NCI-H1092 (cell line): ENCODE results near the gene USP47.

Experiments
- DNase-seq: peaks from one replicate; lab custom pipeline; 2025; lab: John Stamatoyannopoulos, UW

USP47 gene

DNA sequence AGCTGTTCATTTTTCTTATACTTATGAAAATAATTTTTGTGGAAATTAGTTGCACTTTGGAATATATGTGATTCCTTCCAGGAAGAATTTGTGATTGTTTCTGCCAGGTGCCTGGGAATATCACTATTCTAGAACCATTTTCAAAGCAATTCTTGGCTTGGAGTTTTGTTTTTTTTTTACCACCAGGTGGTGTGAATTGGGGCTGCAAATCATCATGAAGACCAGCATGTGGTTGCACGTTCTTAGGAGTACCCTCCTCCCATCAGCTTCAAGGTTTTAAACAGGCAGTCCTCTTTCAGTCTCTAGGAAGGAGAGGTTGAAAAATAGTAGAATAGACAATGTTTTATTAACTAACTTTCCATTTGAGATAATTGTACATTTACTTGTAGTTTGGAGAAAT lies 25.9 kb downstream of the USP47 start:
- DNase-seq = no peak

DNA sequence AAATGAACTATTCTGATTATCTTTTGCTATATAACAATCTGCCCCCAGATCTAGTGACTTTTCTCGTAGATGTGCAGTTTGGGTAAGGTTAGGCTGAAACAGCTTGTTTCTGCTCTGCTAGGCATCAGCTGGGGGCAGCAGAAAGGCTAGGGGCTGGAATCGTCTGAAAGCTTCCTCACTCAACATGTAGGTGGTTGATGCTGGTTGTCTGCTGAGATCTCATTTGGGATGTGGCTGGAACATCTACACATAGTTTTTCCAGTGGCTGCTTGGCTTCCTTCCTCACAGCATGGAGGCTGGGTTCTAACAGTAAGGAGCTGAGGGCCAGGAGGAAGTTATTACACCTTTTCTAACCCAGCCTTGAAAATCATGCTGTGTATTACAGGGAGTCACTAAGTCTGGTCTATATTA lies 30.2 kb downstream of the USP47 start:
- no peak for DNase-seq

DNA sequence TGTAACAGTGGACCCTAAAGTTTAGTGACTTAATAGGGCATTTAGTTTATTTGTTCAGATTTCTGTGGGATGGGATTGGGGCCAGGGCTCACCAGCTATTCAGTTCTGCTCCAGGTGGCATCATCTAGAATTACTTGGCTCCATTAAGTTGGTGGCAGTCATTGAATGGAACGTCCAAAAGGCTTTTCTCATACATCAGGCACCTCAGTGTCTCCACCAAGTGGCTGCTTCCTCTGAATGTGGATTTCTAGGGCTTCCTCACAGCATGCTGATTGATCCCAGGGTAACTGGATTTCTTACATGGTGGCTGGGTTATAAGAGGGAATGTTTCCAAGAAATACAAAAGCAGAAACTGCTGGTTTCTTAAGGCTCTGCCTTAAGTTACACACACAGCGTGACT lies 34.7 kb downstream of the USP47 start:
- DNase-seq = no peak

DNA sequence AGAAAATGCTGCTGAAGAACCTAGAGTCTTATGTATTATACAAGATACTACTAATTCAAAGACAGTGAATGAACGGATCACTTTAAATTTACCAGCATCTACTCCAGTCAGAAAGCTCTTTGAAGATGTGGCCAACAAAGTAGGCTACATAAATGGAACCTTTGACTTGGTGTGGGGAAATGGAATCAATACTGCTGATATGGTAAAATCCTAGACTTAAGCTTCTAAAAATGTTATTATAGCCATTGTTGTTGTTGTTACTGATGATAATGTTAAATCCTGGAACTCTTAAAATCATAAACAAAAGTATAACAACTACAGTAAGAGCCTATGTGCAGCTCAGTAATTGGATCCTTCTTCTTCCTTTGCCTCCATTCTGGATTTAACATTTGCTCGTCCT lies 38.4 kb downstream of the USP47 start:
- no peak for DNase-seq

DNA sequence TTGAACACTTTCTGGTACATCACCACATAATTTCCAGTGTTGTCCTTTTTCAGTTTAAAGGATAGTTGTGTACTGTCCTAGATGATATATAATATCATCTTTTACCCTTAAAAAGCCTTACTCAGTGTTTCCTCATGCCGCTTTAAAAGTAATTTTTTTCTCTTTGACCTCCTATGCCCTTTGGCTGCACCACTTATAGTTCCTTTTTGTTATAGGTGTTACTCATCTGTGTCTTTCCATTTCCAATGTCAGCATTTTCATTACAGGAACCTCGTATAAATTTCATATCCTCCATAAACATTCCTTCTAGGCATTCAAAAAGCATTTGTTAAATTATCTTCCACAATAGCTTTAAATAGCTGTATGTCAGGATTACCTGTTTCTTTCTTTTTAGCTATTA lies 40.8 kb downstream of the USP47 start:
- DNase-seq = no peak

DNA sequence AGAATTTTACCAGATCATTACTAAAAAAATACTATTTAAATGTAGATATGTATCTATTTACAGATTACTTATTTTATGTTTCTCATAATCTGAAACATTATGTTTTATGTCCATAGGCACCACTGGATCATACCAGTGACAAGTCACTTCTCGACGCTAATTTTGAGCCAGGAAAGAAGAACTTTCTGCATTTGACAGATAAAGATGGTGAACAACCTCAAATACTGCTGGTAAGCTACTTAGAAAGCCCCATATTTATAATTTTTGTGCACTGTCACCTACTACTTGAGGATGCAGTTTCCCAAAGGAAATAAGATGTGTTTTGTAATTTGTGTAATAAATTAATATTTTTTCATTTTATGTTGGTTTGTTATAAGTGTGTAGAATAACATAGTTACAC lies 42.6 kb downstream of the USP47 start:
- no peak for DNase-seq

DNA sequence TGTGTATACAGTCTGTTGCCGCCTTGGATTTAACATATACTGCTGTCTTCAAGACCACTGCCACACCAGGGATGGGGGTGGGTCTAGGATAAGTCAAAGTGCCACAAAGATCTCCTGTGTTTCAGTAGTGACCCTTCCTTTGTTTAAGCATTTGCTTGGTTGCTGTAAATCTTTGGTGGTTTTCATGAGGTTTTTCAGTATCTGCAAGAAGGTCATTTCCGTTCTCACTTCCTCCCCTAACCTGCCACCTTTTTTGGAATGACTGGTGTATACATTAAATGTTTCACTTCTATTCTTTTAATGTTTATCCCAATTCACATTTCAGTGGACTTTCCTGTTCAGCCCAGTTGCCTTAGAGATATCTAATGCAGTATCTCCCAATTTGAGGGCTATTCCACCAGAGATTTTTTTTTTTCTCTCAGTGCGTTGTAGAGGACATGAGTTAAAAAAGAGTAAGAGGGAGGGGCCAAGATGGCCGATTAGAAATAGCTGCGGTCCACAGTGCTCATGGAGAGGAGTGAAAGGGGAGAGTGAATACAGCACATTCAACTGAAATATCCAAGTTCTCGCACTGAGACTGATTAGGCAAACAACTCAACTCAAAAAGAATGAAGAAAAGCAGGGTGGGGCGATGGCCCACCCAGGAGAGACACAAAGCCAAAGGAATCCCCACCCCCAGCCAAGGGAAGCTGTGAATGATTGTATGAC lies 43.2 kb downstream of the USP47 start:
- DNase-seq = no peak

DNA sequence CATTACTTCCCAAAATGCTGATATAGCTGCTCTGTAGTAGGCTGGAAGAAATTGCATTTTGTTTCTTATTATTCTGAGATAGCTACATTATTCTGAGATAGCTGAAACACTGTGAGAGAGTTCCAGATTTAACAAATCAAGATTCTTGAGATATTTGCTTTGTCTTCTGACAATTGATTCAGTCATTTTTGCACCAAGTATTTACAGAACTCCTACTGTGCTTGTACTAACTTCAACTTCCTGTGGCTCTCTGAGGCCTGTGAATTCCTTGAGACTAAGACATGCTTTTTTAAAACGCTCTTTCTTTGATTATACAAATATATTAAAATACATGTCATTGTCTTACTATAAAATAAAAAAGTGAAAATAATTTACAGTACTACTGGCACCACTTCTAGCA lies 52.7 kb downstream of the USP47 start:
- DNase-seq = no peak

DNA sequence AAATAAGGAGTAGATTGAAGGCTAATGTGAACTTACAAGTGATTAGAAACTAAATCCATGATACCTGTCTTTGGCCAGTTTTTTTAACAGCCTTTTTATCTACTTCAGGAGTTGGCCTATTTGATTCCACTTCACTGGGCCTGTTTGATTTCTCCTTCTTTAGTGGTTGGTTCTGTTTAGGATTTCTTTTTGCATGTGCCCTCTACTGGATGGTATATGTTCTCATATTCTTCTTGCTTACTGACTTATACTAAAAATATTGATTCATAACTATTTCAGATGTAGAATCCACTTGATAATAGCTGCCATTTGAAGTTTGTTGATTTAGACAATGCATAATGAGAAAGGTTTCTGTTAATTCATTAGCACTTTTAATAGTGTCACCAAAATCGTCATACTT lies 53.9 kb downstream of the USP47 start:
- DNase-seq = no peak

DNA sequence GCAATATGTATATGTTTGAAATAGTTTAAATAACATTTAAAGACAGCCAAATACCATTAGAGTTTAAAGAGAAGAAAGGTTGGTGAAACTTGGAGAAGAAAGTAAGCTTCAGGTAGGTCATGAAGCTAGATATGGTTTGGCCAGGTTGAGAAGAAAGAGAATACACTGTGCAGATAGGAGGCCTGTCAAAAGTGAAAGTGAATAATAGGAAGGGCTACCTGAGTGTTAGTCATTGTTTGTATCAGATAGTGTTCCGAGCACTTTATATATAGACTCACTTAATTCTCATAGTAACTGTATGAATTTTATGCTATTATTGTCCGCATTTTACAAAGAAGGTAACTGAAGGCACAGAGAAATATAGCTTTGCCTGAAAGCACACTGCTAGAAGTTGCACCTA lies 56.9 kb downstream of the USP47 start:
- DNase-seq = no peak

DNA sequence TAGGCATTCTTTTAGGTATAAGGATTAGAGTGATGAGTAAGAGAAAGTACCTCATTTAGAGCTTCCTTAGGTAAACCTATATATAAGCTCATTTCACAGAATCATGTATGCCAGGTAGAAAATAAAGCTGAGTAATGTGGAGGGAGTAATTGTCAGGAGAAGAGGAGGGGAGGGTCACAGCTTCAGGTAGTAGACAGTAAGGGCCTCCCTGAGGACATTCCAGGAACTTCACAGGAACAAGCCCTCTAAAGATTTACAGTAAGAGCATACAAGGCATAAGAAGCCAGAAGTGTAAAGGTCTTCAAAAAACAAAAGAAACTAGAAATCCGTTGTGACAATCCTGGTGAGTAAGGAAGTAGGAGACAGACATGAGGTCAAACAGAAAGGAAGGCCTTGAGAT lies 57.6 kb downstream of the USP47 start:
- DNase-seq = no peak

DNA sequence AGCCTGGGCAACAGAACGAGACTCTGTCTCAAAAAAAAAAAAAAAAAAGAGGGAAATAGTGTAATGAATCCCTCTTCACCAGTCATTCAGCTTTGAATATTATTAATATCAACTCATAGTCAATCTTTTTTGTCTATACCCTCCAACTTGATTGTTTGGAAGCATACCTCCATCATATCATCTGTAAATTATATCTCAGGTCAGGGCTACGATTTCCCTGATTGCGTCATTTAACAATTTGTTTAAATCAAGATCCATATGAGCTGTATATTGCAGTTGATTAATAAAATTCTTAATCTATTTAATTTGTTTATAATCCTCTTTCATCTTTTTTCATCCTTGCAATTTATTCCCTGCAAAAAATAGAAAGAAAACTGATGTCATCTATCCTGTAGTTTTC lies 60.2 kb downstream of the USP47 start:
- DNase-seq = no peak

DNA sequence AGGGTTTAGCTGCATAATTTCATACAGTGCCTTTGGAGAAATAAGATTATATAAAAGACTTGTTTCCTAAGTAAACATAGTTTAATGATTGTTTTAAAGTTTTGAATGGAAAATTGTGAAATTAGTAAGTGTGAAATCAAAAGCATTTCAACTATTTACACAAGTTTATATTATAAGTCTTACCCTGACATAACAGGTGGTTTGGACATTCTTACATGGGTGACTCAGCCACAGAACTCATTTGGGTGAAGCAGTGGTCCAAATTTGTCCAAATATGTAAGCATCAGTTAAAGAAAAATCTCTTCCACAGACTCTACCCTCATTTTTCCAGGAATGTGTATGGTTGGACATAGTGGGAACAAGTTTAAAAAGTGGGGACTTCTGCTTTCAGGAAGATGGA lies 68.0 kb downstream of the USP47 start:
- no peak for DNase-seq

DNA sequence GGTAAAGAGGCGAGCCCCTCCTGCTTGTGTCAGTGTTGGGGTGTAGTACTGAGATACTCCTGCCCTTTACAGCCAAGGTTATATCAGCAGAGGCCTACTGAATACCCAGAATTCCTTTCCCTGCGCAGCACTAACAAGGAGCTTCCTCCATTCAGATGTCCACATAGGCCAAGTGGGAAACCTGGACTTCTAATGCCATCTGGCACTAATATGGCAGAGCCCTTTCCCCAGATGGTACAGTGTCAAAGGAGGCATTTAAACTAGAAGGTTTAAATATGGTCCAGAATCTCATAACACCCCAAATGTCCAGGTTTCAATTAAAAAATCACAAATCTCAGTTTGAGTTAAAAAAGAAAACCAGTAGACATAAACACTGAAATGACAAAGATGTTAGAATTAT lies 68.8 kb downstream of the USP47 start:
- DNase-seq = no peak

DNA sequence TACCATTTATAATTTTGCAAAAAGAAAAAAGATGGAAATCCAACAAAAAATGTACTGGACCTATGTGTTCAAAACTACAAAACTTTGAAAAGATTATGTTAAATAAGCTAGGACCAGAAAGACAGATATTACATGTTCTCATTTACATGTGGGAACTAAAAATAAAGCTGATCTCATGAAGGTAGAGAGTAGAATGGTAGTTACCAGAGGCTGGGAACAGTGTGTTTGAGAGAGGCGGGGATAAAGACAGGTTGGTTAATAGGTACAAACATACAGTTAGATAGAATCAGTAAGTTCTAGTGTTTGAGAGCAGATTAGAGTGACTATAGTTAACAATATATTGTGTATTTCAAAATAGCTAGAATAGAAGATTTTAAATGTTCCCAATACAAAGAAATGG lies 71.6 kb downstream of the USP47 start:
- DNase-seq = no peak

DNA sequence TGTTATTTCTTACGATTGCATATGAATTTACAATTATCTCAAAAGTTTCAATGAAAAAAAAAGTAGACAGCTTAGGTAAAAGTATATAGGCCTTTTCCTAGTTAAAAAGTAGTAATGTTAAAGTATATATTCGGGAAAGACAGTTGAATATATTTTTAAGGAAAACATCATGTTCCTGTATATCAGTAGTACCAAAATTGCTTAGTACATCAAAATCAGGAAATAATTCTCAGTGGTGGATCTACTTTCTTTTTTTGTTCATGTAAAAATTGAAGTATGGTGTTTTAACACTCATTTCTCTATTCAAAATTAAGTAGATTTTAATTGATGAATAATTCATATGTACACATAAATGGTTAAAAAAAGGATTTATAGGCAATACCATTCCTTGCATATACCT lies 73.9 kb downstream of the USP47 start:
- no peak for DNase-seq

DNA sequence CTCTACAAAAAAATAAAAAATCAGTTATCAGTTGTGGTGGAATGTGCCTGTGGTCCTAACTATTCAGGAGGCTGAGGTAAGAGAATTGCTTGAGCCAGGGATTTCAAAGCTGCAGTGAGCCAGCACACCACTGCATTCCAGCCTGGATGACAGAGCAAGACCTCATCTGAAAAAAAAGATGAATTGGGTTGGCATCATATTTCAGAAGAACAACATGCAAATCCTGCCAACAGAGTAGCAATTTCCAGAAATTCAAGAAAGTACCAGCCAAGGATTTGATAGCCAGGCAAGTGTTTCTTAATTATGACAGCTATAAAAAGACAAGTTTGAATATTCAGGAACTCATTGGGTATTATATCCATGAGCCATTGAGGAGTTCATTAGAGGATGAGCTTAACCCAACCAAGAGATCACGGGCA lies 75.2 kb downstream of the USP47 start:
- no peak for DNase-seq

DNA sequence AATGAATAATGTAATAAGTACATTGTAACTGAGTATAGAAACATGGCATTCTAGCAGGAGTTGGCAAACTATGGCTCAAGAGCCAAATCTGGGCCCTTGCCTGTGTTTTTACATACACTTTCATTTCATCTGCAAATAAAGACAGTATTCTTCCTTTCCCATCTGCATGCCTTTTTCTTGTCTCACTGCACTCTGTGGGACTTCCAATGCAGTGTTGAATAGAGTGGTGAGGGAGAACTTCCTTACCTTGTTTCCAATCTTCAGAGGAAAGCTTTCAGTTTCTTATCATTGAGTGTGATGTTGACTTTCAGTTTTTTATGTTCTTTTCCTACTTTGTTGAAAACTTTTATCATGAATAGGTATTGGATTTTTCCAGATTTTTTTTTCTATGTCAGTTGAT lies 82.1 kb downstream of the USP47 start:
- no peak for DNase-seq

DNA sequence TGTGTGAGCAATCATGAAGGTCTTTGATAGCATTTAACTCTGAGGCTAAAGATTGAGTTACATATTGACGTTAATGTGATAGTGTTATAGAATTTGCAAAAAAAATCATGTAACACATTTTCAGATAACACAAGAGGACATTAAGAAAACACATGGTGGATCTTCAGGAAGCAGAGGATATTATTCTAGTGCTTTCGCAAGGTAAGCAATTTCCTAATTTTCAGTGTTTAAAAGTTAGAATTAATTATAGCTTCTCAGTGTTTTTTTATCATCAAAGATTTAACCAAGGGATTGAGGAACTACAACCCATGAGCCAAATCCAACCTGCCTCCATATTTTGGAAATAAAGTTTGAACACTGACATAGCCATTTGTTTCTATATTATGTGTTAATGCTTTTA lies 88.1 kb downstream of the USP47 start:
- DNase-seq = no peak

DNA sequence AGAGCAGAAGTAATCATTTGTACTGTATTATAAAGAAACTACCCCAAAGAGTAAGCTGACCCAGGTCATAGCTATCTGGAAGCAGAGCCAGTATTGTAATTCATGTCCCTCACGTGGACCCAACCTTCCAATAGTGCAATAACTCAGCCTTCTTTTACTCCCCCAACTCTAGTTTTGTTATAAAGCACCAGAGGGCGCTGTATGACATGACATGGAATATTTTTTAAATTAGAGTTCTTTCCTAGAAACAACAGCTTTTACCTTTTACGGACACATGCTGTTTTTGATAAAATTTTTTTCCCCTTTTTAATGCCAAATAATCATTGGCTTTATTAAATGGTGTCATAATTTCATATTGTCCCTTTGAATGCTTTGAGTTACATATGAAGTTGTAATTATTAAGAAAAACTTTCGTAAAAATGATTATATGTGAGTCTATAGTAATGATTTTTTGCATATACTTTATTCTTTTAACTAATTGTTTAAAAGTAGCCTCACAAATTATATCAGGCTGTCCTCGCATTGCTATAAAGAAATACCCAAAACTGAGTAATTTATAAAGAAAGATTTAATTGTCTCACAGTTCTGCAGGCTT lies 89.8 kb downstream of the USP47 start:
- DNase-seq = no peak

DNA sequence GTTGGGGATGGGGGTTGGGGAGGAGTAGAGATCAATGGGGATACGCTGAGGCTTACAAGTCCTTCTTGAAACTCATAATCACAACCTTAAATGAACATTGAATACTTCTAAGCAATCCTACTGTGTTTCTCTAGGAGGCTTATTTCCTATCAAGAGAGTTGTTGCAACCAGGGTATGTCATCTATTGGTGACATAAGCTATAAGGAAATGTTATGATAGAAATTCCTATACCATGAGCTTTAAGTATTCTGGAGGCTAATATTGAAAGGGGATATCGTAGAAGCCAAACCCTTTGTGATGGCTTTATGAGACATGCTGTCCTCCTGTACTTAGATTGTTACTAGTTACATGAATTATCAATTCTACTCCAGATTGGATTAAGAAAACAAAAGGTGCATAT lies 93.8 kb downstream of the USP47 start:
- no peak for DNase-seq

DNA sequence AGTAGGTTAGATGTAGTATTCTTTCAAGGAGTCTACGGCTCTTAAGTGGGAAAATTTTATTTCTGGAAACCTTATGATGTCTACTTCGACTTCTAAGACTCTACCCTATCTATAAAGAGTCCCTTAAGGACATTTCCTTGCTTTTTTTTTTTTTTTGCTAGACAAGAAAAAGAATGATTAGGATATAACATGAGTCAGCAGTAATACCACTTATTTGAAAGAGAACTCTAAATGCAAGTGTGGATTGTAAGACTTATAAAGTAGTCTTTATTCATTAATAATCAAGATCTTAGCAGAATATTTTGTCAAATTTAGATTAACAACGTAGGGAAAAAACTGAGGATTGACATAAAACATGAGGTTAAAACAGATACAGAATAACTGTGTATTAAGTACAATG lies 95.7 kb downstream of the USP47 start:
- no peak for DNase-seq

DNA sequence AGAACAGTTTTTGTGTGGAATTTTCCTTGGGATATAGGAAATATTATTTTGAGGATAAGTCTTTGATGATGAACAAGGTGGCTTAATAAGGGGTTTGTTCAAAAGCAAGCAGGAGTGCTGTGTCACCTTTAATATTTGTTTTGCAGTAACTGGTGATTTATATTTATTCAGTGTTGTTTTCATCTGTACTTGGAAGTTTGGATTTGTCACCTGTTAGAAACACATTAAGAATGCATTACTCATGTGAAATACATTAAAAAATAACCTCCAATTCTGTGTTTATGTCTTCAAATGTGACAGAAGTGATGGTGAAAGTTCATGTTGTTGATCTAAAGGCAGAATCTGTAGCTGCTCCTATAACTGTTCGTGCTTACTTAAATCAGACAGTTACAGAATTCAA lies 96.2 kb downstream of the USP47 start:
- DNase-seq = no peak

DNA sequence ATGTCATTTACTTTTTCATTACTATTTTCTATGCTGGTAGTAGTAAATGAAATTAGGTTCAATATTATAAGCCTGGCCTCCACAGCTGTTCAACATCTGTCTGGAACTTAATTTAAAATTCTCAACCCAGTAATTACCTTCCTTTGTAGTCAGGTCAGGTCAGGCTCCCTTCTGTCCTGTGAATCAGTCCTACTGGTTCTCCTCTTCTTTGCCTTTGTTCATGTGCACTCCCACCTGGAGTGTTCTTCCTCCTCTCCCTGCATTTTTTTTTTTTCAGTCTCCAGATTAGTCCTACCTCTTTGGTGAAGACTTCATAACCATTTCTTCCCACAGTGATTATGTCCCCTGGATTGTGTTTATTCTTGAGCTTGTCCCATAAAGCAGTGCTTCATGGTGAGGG lies 98.8 kb downstream of the USP47 start:
- DNase-seq = no peak
